Measurements from ENCODE around the gene GFRA1. TPM values are rescaled to one million over a fixed set of nuclear protein-coding genes. Genes with fewer than 3 reads are reported as not detected.

GFRA1 gene
- total RNA-seq, 1 donor from 2014 or later: 122 TPM

DNA sequence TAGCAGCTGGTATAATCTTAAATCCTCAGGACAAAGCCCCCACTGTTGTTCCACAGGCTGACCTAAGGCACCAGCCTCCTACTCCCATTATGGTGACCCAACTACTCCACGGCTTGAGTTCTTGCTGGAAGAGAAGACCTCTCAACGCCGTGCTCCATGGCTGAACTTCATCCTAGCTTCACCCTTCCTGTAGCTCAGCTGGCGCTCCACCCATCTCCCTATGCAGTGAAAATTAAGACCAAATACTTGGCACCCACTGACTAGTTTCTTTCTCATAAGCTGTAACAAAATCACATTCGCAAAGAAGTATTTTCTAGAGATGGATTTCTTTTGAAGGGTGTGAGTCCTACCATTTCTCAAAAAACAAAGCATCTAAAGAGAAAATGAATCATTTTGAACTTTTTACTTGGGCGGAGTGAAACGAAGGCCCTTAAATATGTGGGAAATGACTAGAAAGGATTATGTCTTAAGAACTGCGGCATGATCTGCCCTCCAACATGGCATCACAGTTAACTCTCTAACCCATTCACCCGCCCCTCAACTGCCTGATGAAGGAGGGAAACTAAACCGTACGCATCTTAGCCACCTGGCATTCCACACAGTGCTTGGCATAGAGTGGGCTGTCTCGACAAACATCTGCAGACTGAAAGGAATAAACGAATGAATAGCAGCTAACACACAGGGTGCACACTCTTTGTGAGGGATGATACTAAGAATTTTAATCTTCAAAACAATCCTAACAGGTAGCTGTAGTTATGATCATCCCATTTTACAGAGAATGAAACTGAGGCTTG, 32.7 kb downstream of the GFRA1 start:
- DNase-seq: peak; percentile 46

DNA sequence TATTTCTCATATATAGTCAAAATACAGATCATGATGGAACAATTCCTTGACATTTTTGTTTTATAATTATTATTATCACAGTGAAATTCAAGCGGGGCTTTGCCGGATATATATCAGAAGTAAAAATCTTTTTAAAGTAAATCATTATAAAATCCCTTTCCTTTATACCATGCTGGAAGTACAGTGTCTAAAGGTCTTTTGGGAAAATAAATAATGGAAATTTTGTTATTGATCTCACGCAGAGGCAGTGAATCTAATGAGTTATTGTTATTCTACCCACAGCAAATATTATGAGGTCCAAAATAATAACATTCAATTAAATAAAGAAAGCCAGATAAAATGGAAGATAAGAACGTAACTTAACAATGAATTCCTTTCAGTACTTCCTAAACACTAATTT, 33.8 kb downstream of the GFRA1 start:
- DNase-seq: no peak

DNA sequence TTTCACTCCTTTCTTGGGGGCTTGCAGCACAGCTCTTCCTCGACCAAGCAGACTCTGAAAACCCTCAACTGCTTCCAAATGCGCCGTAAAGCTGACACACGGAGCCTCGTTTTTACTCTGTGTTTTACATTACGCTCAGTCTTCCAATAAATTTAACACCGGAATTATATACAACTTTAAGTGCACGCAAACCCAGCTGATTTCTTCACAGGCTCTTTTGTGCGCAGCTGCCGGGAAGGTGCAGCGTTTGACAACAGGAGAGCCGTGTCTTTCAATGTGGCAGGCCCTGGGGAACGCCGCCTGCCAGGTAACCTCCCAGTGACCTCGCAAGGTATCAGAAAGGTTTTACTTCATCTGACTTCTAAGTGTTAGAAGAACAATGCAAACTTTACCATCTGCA, 35.0 kb downstream of the GFRA1 start:
- peak; percentile 69 for DNase-seq

DNA sequence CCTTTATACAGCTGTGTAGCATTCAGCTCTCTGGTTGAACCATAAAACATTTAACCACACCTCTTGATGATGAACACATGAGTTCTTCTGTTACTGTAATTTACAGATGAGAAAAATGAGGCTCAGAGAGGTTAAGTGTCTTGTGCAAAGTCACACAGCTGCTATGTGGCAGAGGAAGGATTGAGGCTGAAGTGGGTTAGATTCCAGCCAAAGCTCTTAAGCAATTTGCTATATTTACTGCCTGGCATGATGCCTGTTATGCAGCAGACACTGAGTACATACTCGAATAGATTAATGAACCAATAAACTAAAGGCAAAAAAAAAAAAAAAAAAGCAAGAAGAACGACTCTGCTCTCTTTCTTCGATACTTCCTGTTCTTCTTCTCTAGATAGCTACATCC, 35.7 kb downstream of the GFRA1 start:
- no peak for DNase-seq

DNA sequence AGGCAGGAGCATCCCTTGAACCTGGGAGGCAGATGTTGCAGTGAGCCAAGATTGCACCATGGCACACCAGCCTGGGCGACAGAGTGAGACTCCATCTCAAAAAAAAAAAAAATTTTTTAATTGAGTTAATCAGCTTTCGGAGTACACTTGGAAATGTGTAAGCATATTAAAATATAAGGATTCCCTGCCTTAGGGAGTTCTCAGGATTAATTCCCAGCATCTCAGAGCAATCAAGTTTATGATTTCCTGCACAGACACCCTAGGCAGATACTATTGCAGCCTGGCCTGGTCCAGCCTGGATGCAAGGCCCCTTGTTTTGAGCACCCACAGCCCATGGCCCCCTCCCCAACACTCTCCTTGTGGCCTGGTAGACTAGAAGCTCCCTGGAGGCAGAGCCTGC, 39.8 kb downstream of the GFRA1 start:
- no peak for DNase-seq

DNA sequence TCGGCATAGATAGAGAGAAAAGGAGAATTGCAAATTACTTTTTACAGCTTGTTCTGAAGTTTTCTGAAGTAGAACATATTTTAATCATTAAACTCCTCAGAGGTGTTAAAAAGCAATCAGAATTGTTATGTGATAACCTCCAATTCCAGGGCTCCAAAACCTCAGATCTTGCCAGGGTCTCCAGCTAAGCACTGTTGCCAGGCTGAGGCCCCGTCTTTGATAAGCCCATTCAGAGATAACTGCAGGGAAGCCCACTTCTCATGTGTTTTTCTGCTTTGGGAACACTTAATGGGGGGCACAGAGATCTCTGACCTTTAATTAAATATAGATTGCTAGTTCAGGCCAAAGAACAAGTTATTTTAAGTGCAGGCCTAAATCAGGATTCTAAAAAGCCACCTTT, 40.4 kb downstream of the GFRA1 start:
- DNase-seq: no peak

DNA sequence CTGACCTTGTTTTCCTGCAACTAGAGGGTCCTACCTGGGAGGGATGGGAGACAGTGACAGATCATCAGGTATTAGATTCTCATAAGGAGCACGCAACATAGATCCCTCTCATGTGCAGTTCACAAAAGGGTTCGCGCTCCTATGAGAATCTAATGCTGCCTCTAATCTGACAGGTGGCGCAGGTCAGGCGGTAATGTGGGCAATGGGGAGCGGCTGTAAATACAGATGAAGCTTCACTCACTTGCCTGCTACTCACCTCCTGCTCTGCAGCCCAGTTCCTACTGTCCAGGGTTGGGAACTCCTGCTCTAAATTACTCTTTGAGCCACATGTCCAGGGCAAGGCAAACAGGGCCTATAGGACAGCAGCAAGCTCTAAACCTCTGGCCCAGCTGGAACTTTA, 46.2 kb downstream of the GFRA1 start:
- DNase-seq: no peak

DNA sequence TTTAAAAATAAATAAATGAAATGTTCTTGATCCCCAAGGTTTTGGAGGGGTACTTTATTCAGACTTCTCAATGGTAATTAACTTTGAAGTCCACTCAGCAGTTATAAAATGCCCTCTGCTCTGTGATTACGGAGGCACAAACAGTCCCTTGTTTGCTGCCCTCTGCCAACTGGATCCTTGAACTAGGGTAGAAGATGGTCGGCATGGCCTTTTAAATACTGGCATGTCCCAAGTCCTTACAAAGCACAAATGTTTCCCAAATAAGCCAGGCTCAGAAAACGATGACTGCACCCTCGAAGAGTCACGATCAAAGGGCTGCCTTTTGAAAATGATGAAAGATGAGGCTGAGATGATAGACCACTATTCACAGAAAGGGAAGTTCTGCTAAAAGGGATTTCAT, 47.0 kb downstream of the GFRA1 start:
- DNase-seq: no peak

DNA sequence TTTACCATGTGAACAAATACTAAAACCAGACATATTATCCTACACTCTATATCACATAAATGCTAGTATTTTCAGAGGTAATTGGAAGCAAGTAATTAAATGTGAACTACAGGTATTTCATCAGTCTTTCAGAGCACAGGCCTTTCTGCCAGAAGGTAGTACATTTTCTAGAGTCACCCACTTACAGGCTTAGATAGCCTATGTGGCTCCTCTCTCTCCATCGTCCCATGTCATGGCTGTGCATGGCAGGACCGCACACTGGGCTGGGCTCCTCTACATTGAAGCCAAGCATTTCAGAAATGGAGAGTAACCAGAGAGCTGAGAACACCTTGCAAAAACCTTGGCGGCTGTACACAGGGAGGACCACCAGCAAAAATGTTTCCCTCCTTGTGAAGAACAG, 49.7 kb downstream of the GFRA1 start:
- DNase-seq: no peak

DNA sequence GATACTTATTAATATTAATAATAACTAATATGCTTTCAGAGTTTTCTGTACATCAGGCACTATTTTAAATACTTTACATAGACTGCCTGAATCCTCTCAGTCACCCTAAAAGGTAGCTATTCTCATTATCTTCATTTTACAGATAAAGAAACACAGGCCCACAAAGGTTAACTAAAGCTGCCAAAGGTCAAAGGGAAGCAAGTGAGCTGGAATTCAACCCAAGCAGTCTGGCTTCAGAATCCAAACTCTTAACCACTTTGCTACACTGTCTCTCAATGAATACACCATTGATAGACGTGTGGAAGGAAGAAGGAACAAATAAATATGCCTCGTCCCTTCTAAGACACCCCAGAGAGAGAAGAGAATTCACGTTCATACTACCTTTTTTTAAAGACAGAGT, 52.0 kb downstream of the GFRA1 start:
- DNase-seq: no peak

DNA sequence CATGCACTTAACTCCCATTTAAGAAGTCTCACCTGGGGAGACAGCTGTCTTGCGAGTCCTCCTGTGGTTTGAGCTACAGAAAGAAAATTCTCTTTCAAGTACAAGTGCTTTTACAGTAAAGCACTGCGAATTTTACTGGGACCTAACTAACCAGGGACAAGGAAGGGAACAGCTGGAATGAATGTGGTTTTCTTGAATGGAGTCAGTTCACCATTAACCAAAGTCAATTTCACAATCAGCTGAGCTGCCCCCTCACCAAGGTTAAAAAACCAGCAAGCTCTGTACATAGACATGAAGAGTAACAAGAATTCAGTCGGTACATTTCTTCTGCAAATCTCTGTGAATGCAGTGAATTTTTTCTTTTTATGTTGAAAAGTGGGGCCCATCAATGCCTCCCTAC, 56.3 kb downstream of the GFRA1 start:
- DNase-seq: no peak

DNA sequence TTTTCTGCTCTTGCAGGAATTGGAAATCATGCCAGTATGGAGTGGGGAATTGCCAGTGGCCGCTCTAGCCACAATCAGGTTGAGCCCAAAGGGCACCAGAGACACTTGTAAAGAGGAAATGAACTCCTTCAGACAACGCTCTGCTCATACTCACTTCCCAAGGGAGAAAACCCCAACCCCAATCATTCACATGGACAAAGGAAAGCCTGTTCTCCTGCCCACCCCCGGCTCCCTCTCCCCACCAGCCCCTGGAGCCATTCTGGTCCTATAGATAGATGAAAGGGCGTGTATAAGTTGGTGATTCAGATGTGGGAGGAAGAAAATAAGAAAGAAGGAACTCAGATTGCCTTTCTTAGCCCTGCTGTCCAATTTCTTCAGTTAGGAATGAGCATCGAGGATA, 57.4 kb downstream of the GFRA1 start:
- DNase-seq: no peak

DNA sequence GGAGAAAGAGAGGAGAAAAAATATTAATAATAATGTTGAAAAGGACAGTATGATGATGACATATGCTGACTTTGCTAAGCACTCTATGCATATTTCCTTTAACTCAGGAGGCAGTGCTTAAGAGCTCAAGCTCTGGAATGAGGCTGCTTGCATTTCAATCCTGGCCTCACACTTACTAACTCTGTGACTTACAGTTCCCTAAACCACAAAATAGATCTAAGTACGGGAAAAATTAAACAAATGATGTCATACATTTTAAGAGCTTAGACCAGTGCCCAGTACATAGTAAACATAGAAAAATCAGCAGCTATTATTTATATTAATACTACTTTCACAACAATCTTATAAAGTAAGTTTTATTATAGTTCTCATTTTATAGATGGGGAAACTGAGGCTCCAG, 61.3 kb downstream of the GFRA1 start:
- no peak for DNase-seq

DNA sequence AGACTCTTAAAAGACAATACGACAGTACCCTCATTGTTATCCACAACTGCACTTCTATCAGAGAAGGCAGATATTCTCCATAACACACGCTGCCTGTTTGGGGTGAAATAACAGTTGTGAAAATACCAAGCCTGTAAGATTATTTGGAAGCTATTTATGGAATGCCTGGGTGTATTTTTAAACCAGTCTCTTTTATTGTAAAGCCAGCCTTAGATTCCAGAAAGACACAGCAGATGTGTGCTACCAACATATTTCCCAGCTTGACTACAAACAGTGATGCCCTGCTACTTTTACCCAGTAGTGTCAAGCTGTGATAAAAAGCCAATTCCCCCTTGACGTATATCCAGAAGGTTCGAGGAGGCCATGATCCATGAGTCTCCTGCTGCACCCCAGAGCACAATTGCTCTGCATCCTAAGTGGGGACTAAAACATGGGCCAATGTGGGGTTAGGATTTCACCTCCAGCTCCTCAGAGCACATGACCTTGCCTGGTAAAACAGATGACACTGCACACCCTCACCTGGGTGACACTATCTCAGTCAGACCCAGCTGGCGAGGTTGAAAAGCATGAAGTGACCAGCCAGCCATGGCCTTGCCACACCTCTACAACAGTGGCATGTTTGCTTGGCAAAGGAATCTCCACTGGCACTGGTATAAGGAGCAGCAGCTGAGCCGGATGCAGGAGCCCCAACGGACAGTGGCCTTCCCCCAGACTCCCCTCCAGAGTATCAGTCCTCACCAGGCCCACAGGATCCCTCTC, 62.2 kb downstream of the GFRA1 start:
- DNase-seq: peak; percentile 43

DNA sequence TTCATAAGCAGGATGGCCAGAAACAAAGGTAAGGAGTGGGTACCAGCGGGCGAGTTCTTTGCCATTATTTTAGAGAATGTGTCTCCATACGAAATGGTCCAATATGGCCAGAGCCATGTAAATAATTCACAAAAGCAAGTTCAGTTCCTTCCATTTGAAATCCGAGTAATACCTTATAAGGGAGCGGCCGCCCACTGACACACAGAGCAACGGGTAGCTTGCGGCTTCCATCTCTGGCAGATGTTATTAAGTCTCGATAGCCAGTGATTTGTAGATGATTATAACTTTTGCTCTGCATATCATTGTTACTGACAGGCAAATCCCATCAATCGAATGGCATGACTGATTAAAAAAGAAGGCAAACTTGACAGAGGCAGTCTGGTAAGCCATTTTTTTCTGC, 63.2 kb downstream of the GFRA1 start:
- no peak for DNase-seq

DNA sequence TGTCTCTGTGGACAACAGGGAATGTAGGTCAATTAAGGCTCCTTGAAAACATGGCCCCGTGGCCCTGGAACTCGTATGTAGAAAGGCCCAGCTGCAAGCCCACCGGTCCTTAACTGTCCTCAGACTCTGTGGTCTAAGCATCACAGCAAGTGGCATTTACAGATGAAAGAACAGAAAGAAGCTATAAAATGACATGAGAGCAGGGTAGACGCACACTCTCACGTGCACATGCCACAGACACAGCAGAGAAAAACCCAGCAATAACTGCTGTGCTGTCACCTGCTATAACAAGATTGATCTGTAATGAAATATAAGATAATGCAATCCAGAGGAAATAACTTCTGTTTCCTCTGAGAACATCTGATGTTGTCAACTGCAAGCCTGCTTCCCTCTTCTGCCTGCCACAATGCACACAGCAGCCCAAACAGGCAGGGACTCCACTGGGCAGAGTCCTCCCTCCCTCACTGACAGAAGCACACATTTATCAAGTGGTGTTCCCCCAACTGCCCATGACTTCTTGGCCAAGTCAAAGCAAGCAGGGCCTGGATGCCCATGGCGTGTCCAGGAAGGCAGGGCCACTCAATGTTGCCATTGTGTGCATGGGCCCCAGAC, 63.9 kb downstream of the GFRA1 start:
- DNase-seq: no peak

DNA sequence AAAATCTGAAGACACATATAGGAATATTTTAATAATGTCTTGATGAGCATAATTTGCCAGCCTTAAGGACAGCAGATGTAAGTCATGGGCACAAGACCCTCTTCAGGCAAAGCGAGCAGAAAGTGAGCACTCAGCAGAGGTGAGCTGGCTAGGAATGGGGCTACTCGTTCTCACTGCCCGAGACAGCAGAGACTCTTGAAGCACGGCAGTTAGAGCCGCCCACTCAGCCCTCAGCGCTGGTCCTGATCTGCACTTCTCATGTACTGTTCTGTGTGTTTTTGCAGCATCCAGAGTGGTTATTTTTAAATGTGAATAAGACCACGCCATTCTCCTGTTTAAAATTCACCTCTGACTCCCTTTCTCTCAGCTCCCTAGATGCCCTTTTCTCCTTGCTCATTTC, 65.3 kb downstream of the GFRA1 start:
- no peak for DNase-seq

DNA sequence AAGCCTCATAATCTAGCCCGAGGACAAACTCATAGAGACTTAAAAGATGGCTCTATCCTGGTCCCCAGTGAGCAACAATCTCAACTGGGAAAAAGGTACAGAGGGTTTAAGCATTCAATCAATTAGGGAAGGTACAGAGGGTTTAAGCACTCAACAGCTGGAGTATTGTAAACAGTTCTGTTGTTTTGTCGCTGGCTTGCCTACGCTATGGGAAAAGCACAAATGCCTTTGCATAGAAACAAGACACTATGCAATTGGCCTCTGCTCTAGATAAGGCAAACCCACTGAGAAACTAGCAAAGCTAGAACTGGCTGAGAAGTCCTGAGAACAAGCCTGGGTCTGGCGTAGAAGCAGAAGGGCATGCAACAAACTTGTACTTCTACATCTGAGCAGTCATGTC, 69.3 kb downstream of the GFRA1 start:
- peak; percentile 77 for DNase-seq

DNA sequence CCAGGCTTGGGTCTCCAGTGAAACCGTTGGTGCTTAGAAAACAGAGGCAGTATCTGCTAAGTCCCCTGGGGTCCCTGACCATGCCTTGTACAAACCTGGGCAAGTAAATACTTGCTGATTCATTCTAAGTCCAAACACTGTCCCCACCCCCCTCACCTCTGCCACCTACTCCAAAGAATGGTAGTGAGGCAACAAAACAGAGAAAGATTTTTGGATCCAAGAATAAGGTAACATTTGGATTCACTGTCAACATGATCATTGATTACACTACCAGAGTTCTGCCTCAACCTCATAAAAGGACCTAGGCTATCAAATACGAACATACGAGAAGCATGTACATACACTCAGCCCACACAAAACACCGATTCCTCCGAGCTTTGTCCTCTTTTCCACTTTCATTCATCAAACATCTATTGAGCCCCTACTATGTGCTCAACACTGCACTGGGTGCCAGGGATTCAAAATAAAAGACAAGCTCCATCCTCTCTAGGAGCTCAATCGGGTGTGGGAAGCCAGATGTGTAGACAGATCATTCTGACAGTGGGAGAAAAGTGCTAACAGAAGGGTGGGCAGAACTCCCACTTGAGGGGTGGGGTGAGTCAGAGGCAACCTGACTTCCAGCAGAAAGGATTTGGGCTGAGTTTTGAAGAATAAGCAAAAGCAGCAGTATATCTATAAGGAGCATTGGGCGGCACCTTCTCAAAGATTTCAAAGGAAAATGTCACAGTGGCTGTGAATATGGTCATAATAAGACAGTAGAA, 71.2 kb downstream of the GFRA1 start:
- no peak for DNase-seq

DNA sequence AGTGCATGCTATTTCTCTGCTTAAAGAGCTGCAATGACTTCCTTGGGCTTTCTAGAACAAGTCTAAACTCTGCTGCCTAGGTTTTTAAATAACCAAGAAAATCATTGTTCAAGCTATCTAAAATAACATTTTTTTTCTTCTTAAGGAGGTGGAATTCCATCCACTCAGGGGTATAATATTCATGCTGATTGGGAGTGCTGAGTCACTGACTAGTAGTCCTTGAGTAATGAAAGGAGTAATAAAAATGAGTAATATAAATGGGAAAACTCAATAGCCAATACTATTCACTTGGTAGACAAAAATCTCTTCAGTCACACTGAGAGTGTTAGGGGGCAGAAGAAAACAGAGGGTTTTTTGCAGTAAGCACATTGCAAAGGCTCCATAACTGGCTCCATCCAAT, 72.0 kb downstream of the GFRA1 start:
- no peak for DNase-seq

DNA sequence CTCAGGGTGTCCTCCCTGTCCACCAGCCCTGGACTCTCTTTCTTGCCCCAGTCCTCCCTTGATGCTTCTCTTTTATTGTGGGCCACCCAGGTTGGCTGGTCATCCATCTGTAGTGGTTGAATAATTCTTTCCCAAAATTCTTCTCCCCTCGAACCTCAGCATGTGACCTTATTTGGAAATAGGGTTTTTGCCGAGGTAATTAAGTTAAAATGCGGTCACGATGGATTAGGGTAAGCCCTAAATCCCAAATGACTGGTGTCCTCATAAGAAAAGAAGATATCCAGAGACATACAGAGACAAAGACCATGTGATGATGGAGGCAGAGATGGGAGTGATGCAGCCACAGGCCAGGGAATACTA, 74.3 kb downstream of the GFRA1 start:
- no peak for DNase-seq

DNA sequence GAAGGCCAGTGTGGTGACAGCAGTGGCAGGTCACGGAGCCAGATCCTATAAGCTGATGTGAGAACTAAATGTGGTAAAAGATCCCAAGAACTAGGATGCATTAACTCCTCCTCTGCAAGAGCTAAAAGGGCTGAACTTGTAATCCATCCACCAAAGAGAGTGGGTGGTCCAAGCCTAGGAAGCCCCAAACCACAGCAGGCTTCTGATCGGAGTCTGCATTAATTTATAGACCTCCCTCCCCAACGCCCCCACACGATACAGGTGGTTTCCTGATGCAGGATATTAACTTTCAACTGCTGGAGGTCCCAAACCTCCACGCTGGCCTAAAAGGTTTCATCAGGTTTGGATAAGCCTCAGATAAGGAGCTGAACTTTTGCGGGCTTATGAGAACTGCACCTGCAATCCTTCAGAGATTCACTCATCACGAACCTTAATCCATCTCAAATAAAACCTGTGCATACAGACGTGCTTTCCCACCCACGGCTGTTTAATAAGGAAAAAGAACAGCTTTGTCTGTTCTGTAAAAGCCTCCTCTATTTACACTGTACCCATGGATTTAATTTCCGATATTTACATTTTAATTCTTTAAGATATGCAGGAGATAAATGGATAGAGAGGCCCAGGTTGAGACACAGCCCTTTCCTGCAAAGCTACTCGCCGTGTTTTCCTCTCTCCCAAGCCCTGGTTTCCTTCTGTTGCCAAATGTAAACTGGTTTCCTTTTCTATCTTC, 74.9 kb downstream of the GFRA1 start:
- DNase-seq: peak; percentile 58
